ENCODE results near the gene LMO4. TPM values are rescaled to one million over a fixed set of nuclear protein-coding genes. Genes with fewer than 3 reads are reported as not detected.

Gene LMO4
- total RNA-seq, 2 donors from 2014 or later: 56.7 to 64.4 TPM

DNA sequence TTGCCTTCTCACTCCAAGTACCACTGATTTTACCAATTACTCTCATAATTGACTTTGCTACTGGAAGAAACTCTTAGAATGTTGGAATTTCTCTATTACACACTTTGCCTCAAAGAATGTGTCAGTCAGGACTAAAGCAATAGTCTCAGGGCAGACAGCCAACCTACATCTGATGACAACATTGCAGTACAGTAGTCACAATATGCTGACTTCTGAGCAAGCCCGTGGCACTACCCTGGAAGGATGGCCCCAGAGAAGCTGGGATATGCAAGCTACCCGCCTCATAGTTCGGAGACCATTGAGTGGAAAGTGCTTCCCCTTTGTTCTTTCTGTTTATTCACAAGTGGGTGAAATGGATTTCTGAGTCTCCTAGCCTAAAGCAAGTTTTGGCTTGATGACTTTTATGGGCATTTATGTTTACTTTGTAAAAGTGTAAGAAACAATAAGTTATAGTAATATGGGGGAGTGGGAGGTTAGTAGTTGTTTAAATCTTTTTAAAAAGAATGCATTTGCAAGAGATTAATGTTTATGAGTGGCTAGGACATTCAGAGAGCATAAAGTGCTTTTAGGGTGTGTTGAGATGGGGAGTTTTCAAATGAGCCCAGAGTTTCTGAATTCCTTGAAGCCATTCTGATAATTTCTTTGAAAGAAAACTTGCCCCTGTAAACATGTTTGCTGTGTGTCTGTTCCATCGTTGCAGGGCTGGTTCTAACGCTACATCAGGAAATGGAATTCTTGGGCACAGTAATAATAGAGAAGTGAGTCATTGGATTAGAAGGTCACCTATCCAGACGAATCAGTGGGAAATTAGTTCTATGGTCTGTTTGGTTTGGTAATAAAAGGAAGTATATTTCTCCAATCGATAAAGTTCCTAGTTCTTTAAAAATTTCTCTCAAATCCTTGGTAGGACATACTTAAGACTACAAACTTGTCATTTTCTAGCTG is 63.8 kb downstream of the LMO4 start:
- no peak for DNase-seq (ENCODE audit: low spot score)
- intact Hi-C loops (cut with DNase I): no loop called here

DNA sequence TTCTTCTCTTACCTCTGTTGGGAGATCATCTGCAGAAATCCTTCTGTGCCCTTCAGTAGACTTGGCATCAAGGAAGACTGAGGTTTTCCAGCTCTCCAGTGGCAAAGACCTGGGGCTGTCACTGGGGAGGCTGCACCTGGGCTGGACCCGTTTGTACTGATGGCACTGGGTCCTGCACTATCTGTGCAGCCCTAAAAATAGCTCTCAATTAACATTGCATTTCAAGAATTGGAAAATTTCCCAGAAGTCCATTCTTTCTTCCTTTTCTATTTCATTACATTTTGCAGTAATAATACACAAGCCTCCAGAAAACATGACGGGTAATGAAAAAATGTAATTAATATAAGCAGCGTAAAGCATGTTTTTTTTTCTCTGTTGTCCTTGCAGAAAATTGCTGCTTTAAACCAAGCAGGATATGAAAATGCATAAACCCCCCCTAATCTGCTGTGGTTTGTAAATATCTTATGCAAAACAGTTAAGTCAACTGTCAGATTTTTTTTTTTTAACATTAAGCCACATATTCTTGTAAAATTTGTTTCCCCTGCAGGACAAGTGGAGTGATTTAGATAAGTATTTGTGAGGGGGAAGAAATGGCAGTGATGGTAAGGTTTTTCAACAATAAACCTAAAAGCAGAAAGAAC is 64.9 kb downstream of the LMO4 start:
- DNase-seq (ENCODE audit: low spot score): no peak
- intact Hi-C loops (cut with DNase I): no loop called here

DNA sequence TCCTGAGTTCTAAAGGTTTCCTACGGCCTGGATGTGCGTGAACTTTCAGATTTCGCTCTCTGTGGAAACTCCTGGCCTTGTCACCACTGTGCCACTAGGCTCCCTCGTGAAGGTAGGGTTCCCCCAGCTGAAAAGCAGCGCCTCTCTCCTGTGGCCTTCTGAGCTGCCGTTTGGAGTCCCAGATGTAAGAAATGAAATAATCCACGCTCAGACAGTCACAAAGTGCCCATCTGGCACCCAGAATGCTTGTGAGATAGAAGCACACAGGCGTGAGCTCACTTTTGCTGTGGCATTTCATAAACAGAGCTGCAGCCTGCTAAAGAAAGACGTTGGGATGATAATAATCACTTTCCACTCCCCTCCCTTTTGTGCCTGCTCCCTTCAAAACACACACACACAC is 65.8 kb downstream of the LMO4 start:
- intact Hi-C loops (cut with DNase I): no loop called here
- no peak for DNase-seq (ENCODE audit: low spot score)

DNA sequence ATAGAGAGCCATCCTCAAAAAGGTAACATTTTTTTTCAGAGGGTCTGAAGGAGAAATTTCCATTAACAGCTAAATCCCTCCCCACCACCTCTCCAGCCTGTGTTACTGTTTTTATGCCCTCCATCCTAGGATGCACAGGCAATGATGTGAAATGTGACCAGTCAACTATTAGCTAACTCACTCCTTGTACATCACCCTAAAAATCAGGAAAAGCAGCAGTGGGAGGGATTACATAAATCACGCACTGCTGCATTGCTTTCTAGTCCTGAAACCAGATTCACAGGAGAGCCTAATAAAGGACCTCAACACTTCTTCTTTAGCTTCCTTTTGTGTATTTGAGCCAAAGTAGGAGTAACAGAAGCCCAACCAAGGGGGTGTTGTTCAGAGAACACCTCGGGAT is 66.3 kb downstream of the LMO4 start:
- intact Hi-C loops (cut with DNase I): no loop called here
- DNase-seq (ENCODE audit: low spot score): no peak
